Stimulated activated naive CD8-positive, alpha-beta T cell treated with anti-CD3 and anti-CD28 coated beads, Interleukin-15, amount 100 ng/mL, for 72 hours (primary cell): ENCODE data around the gene NREP.
A peak's percentile ranks its signal among the peaks of the same experiment; 100 is the strongest.

Experiments
- ATAC-seq: fragments of 150-1000 bp; cut with Tn5 transposase; 2 replicates; pipeline ENCODE4 v1.10.0; 2021; ENCODE audit warnings: mild to moderate bottlenecking, moderate library complexity
- DNase-seq, 2 donors: peaks; one replicate each; pipeline ENCODE4 v3.0.0; 2021 to 2022
- H3K27ac Mint-ChIP-seq, 2 donors: one replicate each; pipeline ENCODE4 v1.8.0; 2022; ENCODE audit warnings: mild to moderate bottlenecking in 2 of 2, mixed read lengths in 2 of 2, moderate library complexity in 2 of 2
- H3K27me3 Mint-ChIP-seq: one replicate; pipeline ENCODE4 v1.8.0; 2022; ENCODE audit warnings: mixed read lengths
- H3K4me1 Mint-ChIP-seq: one replicate; pipeline ENCODE4 v1.8.0; 2022; ENCODE audit warnings: mild to moderate bottlenecking, mixed read lengths
- H3K4me3 Mint-ChIP-seq, 2 donors: one replicate each; pipeline ENCODE4 v1.8.0; 2022; ENCODE audit warnings: mild to moderate bottlenecking in 2 of 2, mixed read lengths in 2 of 2, moderate library complexity in 1 of 2
- H3K9me3 Mint-ChIP-seq, 2 donors: one replicate each; pipeline ENCODE4 v1.8.0; 2022; ENCODE audit warnings: mixed read lengths in 2 of 2

NREP gene

GRCh38 chr5:111699324-111699723 lies 57.7 kb downstream of the NREP start:
- Mint-ChIP-seq H3K27me3 (no peaks in the 10 kb centered on the region), H3K4me1 (peaks cover 13% of the 10 kb centered on the region), H3K9me3 (no peaks in the 10 kb centered on the region), H3K4me3 (no peak overlapping the region), H3K27ac (no peak overlapping the region)
- DNase-seq (no peak), ATAC-seq (no peak)

- Mint-ChIP-seq H3K27ac (no peak overlapping the region), H3K27me3 (no peaks in the 10 kb centered on the region), H3K4me1 (peaks cover 6% of the 10 kb centered on the region), H3K4me3 (no peak overlapping the region), H3K9me3 (no peaks in the 10 kb centered on the region)
- ATAC-seq (no peak), DNase-seq (no peak)
Observed at GRCh38 chr5:111697881-111698757, 58.9 kb downstream of the NREP start.

- no peak overlapping the region for H3K27ac Mint-ChIP-seq
- H3K4me1 Mint-ChIP-seq = no peaks in the 10 kb centered on the region
- DNase-seq (no peak), ATAC-seq (no peak)
- H3K27me3 Mint-ChIP-seq = no peaks in the 10 kb centered on the region
- H3K4me3 Mint-ChIP-seq = no peak overlapping the region
- H3K9me3 Mint-ChIP-seq = no peaks in the 10 kb centered on the region
Observed at GRCh38 chr5:111697215-111697614, 59.8 kb downstream of the NREP start.

GRCh38 chr5:111695991-111696390 lies 61.0 kb downstream of the NREP start:
- Mint-ChIP-seq H3K4me3 (no peak overlapping the region), H3K4me1 (no peaks in the 10 kb centered on the region), H3K27ac (peak overlapping the region in 1 of 2 donors; percentile 69), H3K9me3 (no peaks in the 10 kb centered on the region), H3K27me3 (no peaks in the 10 kb centered on the region)
- DNase-seq (no peak), ATAC-seq (no peak)

- Mint-ChIP-seq H3K9me3 (no peaks in the 10 kb centered on the region), H3K27ac (no peak overlapping the region), H3K27me3 (no peaks in the 10 kb centered on the region), H3K4me1 (no peaks in the 10 kb centered on the region), H3K4me3 (no peak overlapping the region)
- ATAC-seq (no peak), DNase-seq (no peak)
Observed at GRCh38 chr5:111694133-111694532, 62.9 kb downstream of the NREP start.

- Mint-ChIP-seq H3K27ac (no peak overlapping the region), H3K4me1 (no peaks in the 10 kb centered on the region), H3K9me3 (no peaks in the 10 kb centered on the region), H3K27me3 (no peaks in the 10 kb centered on the region), H3K4me3 (no peak overlapping the region)
- no peak for ATAC-seq
- no peak for DNase-seq
Observed at GRCh38 chr5:111691914-111692313, 65.1 kb downstream of the NREP start.

GRCh38 chr5:111691508-111691907 lies 65.5 kb downstream of the NREP start:
- H3K4me3 Mint-ChIP-seq = no peak overlapping the region
- ATAC-seq (peak; percentile 37), DNase-seq (no peak)
- H3K27me3 Mint-ChIP-seq = no peaks in the 10 kb centered on the region
- no peaks in the 10 kb centered on the region for H3K9me3 Mint-ChIP-seq
- no peak overlapping the region for H3K27ac Mint-ChIP-seq
- no peaks in the 10 kb centered on the region for H3K4me1 Mint-ChIP-seq

- no peaks in the 10 kb centered on the region for H3K27me3 Mint-ChIP-seq
- no peaks in the 10 kb centered on the region for H3K4me1 Mint-ChIP-seq
- no peak for DNase-seq
- H3K27ac Mint-ChIP-seq = no peak overlapping the region
- H3K4me3 Mint-ChIP-seq = no peak overlapping the region
- H3K9me3 Mint-ChIP-seq = no peaks in the 10 kb centered on the region
- no peak for ATAC-seq
Observed at GRCh38 chr5:111689357-111689935, 67.5 kb downstream of the NREP start.

GRCh38 chr5:111685969-111686368 lies 71.0 kb downstream of the NREP start:
- Mint-ChIP-seq H3K4me1 (no peaks in the 10 kb centered on the region), H3K27me3 (no peaks in the 10 kb centered on the region), H3K9me3 (no peaks in the 10 kb centered on the region), H3K27ac (no peak overlapping the region), H3K4me3 (no peak overlapping the region)
- peak; percentile 81 for ATAC-seq
- no peak for DNase-seq

GRCh38 chr5:111682641-111683040 lies 74.4 kb downstream of the NREP start:
- Mint-ChIP-seq H3K27me3 (peaks cover 13% of the 10 kb centered on the region), H3K4me1 (no peaks in the 10 kb centered on the region), H3K9me3 (no peaks in the 10 kb centered on the region), H3K27ac (no peak overlapping the region), H3K4me3 (no peak overlapping the region)
- no peak for DNase-seq
- no peak for ATAC-seq

- no peaks in the 10 kb centered on the region for H3K4me1 Mint-ChIP-seq
- ATAC-seq (no peak), DNase-seq (no peak)
- no peaks in the 10 kb centered on the region for H3K9me3 Mint-ChIP-seq
- H3K27ac Mint-ChIP-seq = no peak overlapping the region
- no peak overlapping the region for H3K4me3 Mint-ChIP-seq
- H3K27me3 Mint-ChIP-seq = peaks cover 14% of the 10 kb centered on the region
Observed at GRCh38 chr5:111682121-111682520, 74.9 kb downstream of the NREP start.

GRCh38 chr5:111681414-111682120 lies 75.4 kb downstream of the NREP start:
- Mint-ChIP-seq H3K27ac (no peak overlapping the region), H3K4me3 (no peak overlapping the region), H3K9me3 (no peaks in the 10 kb centered on the region), H3K4me1 (no peaks in the 10 kb centered on the region), H3K27me3 (peaks cover 14% of the 10 kb centered on the region)
- ATAC-seq (no peak), DNase-seq (no peak)

GRCh38 chr5:111680737-111681413 lies 76.1 kb downstream of the NREP start:
- Mint-ChIP-seq H3K9me3 (no peaks in the 10 kb centered on the region), H3K27me3 (peaks cover 17% of the 10 kb centered on the region), H3K27ac (no peak overlapping the region), H3K4me1 (no peaks in the 10 kb centered on the region), H3K4me3 (no peak overlapping the region)
- ATAC-seq (no peak), DNase-seq (no peak)

GRCh38 chr5:111679611-111680010 lies 77.4 kb downstream of the NREP start:
- Mint-ChIP-seq H3K9me3 (no peaks in the 10 kb centered on the region), H3K4me3 (no peak overlapping the region), H3K4me1 (no peaks in the 10 kb centered on the region), H3K27me3 (peaks cover 20% of the 10 kb centered on the region), H3K27ac (no peak overlapping the region)
- ATAC-seq (no peak), DNase-seq (no peak)
